NCI-H2081 (cell line): ENCODE data around the gene NOTO.

Source experiments
- DNase-seq, 2 experiments: peaks; one replicate each; lab custom pipeline; 2025; lab: John Stamatoyannopoulos, UW

The NOTO gene

DNA sequence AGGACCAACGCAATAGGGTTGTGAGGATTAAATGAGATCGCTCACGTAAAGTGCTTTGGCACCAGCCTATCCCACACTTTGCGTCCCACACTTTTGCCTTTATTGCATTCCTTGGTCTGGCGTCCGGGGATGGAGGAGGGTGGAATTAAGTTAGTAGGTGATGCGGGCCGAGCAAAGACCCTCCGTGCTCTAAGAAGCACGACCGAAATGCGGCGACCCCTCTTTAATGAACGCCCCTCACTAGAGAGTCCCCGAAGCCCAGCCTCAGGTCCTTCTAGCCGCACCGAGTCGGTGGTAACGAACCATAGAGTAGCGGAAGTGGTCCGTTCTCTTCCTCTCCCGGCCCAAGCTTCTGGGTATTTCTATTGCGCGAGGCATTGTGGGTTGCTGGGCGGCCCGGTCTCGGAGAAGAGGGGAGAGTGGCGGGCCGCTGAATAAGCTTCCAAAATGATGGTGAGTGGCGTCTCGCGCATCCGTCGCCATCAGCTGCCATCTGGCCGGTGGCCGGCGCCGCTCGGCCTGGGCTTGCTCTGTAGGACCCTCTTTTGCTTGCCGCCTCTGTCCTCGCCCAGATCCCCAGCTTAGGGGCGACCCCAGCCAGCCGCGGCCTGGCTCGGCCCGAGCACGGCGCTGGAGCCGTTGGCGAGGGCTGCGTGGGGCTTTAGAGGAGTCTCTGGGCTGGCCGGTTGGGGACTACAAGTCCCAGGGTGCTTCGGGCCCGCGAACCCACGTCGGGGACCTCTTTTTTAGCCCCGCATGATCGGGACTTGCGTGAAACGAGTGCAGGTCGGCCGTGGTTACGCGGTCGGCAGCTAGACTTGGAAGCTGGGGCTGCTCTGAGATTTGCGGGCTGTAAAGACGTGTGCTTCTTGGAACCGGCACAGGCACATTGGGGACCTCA lies 31.8 kb downstream of the NOTO start, which contains the start of gene CCT7:
CCT7 (plus strand) TSS at position 377 of the 901 bp plus-strand sequence; CDS start at position 448, 71 bp downstream.
- DNase-seq, result peak; percentile 95 to 97

DNA sequence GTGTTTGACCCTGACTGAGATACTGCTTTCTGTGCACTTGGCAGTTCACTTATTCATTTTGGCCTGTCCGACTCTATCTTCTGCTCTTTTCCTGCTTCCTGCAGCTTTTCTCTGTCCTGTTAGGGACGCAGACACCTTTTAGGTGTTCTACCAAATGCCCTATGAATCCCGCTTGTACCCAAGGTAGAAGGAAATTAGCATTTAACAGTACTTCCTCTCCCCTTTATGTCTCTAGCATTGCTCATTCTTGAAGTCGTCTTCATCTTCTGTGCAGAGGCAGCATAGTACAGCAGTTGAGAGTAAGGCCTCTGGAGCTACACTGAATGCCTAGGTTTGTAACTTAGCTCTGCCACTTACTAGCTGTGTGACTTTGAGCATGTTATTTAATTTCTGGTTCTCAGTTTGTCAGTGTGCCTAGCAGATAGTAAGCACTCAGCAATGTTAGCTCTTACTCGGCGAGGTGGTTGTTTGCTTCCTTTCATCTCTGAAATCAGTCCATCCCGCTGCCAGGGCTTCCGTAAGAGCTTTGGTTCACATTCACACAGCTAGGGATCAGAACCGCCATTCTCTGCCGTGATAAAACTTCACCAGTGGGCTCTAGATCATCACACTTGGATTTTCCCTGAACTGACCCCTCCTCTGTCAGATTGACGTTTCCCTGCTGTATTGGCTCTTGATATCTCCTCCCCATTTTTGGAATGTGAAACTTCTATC lies 33.1 kb downstream of the NOTO start:
- no peak for DNase-seq

GRCh38 chr2:73237168-73237567 lies 34.8 kb downstream of the NOTO start:
- DNase-seq, result no peak

DNA sequence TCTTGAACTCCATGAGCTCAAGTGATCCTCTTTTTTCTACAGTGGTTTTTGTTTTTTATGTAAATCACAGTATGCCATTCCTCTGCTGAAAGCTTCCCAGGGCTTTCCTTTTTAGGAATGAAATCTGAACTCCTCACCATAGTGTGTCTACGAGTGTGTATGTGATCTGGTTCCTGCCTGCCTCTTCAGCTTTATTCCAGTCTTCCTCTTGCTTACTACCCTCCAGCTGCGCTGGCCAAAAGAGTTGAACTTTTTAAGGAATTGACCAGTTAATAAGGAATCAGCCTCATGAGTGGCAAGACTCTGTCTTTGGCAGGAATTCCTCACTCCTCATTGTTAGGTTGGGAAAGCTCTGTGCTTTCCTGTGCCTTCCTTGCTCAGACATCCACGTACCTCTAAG lies 35.8 kb downstream of the NOTO start:
- no peak for DNase-seq

DNA sequence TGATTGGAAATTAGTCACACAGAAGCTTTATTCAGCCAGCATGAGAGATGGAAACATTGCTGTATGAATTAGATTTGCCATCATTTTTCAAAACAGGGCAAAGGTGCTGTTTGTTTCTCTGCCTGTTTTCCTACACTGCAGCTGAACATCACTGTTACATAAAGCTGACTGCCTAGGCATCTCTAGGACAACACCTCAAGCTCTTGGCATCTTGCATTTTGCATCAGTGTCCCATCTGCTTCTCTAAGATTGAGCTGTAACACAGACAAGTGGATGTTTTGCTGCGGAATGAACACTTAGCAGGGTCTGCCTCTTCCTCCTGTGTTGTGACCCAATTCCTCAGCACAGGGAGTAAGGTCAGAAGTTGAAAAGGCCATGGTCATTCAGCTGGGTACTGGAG lies 36.6 kb downstream of the NOTO start:
- DNase-seq, result no peak

DNA sequence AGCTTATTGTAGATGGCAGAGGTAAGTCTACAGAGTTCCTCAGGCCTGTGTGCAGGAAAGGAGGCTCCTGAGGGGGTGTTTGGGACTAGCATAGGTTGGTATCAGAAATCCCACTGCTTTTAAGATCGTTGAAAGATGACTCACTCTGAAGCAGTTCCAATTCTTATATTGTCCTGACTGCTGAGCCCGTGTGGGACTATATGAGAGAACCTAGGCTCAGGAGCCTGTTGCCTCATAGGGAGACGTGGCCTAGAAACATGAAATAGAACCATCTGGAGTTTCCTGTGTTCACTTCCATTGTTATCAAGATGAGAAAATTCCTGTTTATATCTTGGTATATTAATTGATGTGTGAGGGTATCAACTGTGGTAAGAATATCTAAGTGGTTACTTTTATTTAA lies 37.4 kb downstream of the NOTO start:
- no peak for DNase-seq

GRCh38 chr2:73243884-73244570 lies 41.7 kb downstream of the NOTO start:
- DNase-seq, result peak; percentile 63 to 79

DNA sequence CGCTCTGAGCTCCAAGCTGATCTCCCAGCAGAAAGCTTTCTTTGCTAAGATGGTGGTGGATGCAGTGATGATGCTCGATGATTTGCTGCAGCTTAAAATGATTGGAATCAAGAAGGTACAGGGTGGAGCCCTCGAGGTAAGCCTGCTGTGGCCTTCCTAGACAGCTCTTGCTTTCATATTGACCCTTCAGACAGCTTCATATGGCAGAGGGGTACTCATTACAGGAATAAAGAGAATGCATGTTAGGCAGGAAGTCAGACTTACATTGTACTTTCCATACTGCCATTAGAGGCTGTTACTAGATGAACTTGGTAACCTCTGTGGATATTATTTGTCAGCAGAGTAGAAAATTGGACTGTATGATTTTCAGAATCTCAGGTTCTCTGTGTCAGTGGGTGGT lies 42.2 kb downstream of the NOTO start:
- no peak for DNase-seq

DNA sequence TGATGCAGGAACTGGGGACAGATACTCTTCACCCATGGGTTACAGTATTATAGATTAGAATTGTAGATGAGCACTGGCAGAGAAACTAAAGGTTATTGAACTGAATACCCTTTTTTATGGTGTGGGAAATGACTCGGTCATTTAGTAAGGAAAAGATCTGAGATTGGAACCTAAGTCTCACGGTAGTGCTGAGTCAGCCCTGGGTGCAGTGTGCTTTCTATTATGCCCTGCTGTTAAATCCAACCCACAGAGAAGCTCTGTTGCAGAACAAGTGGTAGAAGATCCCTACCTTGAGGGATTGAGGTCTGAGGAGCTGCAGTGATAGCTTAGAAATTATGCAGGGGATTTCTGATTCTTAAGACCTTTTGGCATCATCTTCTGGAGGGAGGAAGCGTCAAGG lies 44.5 kb downstream of the NOTO start:
- DNase-seq, result no peak

DNA sequence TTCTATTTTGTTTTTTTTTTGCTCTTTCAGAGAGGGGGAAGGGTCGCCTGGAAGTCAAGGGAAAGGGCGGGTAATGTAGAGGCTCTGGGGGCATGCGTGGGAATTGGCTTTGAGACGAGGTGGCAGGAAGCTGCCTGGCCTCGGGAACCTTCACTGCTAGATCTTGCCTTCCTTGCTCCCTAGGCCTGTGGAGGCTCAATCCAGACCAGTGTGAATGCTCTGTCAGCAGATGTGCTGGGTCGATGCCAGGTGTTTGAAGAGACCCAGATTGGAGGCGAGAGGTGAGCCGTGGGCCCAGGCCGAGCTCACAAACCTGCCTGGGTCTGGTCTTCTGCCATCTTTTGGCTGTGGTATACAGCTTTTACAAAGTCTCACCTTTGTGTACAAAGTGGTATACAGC lies 47.3 kb downstream of the NOTO start:
- DNase-seq, result no peak

DNA sequence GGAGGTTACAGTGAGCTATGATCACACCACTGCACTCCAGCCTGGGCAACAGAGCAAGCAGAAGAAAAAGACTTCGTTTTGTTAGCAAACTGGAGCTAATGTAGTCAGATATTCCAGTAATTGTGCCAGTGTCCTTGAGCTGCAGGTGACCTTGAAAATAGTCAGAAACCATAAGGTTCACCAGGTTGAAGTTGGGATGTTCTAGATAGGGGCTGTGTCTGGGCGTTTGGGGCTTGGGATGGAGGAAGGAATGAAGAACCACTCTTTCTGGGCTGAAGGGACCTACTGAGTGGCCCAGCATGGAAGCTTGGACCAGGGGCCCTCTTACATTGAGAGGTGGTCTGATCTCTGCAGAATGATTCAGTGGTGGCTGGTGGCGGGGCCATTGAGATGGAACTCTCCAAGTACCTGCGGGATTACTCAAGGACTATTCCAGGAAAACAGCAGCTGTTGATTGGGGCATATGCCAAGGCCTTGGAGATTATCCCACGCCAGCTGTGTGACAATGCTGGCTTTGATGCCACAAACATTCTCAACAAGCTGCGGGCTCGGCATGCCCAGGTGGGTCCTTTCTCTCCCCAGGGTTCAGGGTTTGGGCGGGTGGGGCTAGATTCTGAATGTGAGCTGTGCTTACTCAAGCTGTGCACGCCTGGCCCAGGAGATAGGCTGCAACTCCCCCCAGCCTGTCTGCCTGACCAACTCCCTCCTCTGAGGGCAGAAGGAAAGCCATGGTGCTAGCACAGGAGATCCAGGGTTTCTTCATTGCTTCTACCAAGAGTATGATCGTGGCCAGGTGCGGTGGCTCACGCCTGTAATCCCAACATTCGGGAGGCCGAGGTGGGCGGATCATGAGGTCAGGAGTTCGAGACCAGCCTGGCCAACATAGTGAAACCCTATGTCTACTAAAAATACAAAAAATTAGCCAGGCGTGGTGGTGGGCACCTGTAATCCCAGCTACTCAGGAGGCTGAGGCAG lies 48.8 kb downstream of the NOTO start:
- no peak for DNase-seq

DNA sequence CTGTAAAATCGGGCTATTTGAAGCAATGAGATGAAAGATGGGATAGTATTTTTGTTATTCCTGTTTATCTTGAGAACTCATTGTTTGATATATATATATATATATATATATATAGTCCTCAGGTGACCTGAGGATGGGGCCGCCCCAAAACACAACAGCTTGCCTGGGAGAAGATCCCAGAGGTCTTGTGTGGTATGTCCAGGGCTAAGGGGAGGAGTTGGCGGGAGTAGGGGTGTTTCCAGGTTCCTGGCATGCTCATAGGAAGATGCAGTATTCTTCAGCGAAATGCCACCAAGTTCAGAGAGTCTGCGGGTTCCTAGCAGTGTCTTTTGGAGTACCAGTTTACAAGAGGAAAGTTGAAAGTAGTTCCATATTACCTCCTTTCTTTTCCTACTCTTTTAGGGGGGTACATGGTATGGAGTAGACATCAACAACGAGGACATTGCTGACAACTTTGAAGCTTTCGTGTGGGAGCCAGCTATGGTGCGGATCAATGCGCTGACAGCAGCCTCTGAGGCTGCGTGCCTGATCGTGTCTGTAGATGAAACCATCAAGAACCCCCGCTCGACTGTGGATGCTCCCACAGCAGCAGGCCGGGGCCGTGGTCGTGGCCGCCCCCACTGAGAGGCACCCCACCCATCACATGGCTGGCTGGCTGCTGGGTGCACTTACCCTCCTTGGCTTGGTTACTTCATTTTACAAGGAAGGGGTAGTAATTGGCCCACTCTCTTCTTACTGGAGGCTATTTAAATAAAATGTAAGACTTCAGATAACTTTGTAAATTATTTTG lies 50.1 kb downstream of the NOTO start:
- no peak for DNase-seq

DNA sequence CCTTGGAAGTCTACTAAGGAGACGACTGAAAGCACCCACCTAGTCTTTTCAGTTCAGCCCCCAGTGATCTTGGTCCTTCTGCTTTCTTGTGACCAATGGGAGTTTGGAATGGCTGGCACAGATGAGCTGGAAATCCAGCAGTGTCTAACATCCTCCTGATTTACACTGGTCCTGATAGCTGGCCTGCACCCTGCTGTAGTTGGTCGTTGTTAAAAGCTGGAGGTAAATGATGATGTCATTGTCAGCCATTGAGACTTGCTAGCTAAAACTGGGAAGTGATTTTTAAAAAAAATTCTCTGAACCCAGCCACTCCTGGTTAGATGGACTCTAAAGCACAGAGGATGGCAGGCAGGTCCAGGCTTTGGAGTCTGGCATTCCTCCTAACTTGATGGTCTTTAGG lies 51.0 kb downstream of the NOTO start:
- DNase-seq, result peak in 1 of 2 experiments; percentile 34

GRCh38 chr2:73253901-73254300 lies 51.5 kb downstream of the NOTO start:
- no peak for DNase-seq

GRCh38 chr2:73254343-73255006 lies 52.1 kb downstream of the NOTO start:
- DNase-seq, result no peak

GRCh38 chr2:73255007-73255644 lies 52.8 kb downstream of the NOTO start:
- DNase-seq, result no peak

GRCh38 chr2:73255907-73256617 lies 53.7 kb downstream of the NOTO start:
- no peak for DNase-seq

- DNase-seq, result no peak
Observed at GRCh38 chr2:73256618-73256922, 54.2 kb downstream of the NOTO start.

DNA sequence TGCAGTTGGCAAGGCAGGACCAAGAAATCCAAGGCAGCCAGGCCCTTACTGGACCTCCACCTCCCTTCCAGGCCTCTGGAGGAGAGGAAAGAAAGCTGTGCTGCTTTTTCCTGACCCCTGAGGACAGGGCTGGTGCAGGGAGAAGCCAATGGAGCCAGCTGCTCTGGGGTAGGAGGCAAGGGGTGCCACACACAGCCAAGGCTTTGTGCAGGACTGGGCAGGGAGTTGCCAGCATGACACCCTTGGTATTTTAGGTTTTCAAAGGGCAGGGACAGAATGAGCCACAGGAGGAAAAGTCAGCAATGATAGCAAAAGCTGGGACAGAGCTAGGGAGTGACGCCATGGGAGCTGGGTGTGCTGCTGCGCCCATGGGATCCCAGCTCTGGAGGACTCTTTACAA lies 54.6 kb downstream of the NOTO start:
- no peak for DNase-seq
